GM12865 (cell line): ENCODE data around the gene NR1I2.

Experiments
- DNase-seq: peaks from one replicate; pipeline ENCODE4 v3.0.0; 2010; ENCODE audit warnings: low read depth
- H3K4me3 ChIP-seq: 2 replicates; pipeline ENCODE4 v1.5.1; 2011; ENCODE audit warnings: mild to moderate bottlenecking, low read depth, low read length, control low read depth
- TF ChIP-seq, protein P1 (sequence below): IDR thresholded peaks from 2 replicates; pipeline ENCODE4 v1.5.1; 2011; ENCODE audit warnings: low read length, control low read depth, low read depth, inconsistent platforms; ENCODE audit not compliant: insufficient read depth; ENCODE audit errors: missing control alignments

Gene NR1I2

DNA sequence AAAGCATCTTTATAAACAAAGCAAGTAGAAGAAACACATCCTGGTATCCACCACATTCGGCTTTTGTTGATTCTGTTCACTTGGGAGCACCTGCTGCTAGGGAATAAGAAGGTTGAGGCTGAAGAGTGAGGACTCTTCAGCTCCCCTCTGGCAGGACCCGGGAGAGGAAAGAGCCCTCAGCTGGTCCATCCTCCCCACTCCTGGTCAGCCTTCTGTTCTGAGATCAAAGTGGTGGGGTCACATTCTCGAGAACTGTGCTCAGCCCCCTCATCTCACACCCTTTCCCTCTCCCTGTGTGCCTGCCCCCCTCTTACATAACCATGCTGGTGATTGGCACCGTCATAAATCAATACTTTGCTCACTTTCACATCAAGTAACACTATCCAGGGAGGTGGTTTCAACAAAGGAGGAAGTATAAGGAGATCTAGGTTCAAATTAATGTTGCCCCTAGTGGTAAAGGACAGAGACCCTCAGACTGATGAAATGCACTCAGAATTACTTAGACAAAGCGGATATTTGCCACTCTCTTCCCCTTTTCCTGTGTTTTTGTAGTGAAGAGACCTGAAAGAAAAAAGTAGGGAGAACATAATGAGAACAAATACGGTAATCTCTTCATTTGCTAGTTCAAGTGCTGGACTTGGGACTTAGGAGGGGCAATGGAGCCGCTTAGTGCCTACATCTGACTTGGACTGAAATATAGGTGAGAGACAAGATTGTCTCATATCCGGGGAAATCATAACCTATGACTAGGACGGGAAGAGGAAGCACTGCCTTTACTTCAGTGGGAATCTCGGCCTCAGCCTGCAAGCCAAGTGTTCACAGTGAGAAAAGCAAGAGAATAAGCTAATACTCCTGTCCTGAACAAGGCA lies at the start of gene NR1I2:
NR1I2 (plus strand) TSS at position 772 of the 869 bp plus-strand sequence.
- DNase-seq, result no peak

DNA sequence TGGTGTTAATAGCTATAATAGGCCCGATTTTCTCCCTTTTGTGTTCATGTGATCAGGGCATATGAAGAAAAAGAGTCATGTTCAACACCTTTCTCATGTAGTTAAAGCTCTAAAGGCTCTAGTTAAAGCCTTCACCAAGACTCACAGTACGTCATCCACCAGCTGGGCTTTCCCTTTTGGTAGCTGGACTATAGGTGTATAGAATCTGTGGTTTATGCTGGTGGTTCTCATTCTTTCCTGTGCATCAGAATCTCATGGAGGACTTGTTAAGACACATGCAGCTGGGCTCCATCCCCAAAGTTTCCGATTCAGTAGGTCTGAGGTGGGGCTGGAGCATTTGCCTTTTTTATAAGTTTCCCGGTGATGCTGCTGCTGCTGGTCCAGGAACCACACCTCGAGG lies 48.1 kb upstream of the NR1I2 start:
- no peak overlapping the region for H3K4me3 ChIP-seq
- DNase-seq, result peak; percentile 4
- TF ChIP-seq, protein P1, sequence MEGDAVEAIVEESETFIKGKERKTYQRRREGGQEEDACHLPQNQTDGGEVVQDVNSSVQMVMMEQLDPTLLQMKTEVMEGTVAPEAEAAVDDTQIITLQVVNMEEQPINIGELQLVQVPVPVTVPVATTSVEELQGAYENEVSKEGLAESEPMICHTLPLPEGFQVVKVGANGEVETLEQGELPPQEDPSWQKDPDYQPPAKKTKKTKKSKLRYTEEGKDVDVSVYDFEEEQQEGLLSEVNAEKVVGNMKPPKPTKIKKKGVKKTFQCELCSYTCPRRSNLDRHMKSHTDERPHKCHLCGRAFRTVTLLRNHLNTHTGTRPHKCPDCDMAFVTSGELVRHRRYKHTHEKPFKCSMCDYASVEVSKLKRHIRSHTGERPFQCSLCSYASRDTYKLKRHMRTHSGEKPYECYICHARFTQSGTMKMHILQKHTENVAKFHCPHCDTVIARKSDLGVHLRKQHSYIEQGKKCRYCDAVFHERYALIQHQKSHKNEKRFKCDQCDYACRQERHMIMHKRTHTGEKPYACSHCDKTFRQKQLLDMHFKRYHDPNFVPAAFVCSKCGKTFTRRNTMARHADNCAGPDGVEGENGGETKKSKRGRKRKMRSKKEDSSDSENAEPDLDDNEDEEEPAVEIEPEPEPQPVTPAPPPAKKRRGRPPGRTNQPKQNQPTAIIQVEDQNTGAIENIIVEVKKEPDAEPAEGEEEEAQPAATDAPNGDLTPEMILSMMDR, result no peak

More for the DNA sequence above, at the start of gene NR1I2:
- no peak within 1 kb of the TSS for H3K4me3 ChIP-seq
- TF ChIP-seq, protein P1, result no peak

DNA sequence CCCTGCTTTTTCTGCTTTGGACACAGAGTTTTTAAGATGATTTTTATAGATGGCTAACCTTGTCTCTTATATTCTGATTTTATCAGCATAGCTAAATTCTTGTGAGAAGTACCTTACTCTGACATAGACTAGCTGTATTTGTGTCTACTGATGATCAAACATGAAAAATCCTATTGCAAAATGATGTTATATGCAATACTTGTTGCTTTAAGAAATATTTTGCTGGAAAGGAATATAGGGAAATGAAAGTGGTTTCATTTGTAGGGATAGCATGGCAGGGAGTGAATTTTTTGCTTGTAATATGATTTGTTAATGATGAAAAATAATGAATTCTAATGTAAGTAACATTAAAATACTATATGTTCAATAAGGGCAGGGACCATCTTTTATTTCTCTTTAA lies 43.2 kb upstream of the NR1I2 start:
- H3K4me3 ChIP-seq, result no peak overlapping the region
- no peak for DNase-seq
- TF ChIP-seq, protein P1, result no peak

DNA sequence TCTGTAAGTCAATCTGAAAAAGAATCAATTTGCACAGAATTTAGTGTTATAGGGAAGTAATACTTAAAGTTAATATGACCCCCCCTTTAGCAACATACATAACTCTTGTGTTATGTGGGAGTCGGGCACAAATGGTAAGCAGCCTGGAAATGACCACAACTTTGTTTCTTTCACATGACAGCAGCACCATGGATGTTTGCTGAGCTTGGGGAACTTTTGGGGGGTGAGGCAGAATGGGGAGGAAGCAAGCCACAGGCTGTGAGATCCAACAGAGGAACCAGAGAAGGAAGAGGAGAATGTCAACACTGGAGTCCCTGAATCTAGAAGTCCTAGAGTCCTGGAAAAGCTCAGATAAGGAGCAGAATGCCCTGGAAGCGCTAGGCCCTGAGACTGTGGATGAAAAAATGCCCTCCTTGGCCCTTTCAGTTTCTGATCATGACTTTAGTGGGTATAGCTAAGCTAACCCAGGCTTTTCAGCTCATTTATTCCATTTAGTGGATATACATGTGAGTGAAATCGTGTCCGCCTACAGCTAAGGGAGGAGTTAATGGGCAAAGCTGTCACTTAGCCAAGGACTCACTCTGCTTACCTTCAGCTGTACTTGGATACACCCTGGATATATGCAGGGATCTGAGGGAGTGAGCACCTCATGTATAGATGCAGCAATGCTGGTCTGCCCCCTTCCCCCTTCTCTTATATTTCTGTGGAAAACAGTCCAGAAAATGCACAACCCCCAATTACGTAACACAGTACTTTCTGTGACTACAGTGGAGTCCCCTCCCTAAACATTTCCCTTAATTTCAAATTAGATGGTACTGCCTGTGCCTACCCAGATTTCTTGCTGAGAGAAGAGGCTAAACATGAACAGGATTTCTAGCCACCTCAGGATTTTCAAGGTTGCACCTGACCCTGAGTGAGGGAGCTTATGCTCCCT lies 40.0 kb upstream of the NR1I2 start:
- H3K4me3 ChIP-seq, result no peak overlapping the region
- TF ChIP-seq, protein P1, result no peak
- DNase-seq, result no peak

DNA sequence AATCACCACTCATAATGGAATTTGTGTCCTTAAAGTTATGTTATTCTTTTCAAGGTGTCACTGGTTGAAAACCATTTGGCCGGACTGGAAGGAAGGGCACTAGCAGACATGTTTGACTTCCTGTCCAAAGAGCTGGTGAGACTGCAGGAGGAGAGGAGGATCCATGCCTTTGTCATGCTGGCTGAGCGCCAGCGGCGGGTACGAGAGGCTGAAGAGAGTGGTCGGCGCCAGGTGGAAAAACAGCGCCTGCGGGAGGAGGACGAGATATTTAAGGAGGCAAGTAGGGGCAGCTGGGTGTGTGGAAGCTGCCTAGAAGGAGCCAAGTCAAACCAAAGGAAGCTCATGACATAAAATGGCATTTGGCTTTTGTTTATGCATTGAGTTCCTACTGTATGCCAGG lies 38.0 kb upstream of the NR1I2 start:
- TF ChIP-seq, protein P1, result no peak
- no peak overlapping the region for H3K4me3 ChIP-seq
- DNase-seq, result no peak

DNA sequence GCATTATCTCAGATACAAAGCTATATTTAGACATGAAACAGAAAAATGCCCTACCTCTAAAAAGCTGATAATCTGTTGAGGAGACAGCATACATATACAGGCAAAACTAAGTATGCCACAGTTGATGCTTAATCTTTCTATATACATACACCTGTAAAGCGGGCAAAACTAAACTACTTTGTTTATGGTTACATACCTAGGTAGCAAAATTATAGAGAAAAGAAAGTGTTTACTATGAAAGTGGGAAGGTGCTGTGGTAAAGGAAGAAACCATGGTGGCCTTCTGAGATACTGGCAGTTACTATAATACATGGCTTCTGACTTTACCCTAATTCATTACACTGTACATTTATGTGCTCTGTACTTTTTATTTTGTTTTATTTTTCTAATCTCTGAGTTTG lies 36.0 kb upstream of the NR1I2 start:
- TF ChIP-seq, protein P1, result no peak
- H3K4me3 ChIP-seq, result no peak overlapping the region
- peak; percentile 20 for DNase-seq
